ENCODE results near the gene MYH15.

Gene MYH15

GRCh38 chr3:108488631-108489030, 21.8 kb downstream of the MYH15 start:
- no peak overlapping the region for H3K27ac Mint-ChIP-seq
- peaks cover 5% of the 10 kb centered on the region for H3K27me3 Mint-ChIP-seq (ENCODE audit: low read depth)
- H3K4me1 Mint-ChIP-seq: peaks cover 18% of the 10 kb centered on the region
- no peak for TF ChIP-seq CTCF (IDR thresholded peaks at IDR 0.05; ENCODE audit: unreplicated experiment in 3 of 3)
- no peak overlapping the region for H3K4me3 Mint-ChIP-seq
- no peaks in the 10 kb centered on the region for H3K36me3 Mint-ChIP-seq (ENCODE audit: low read depth)
- no peaks in the 10 kb centered on the region for H3K9me3 Mint-ChIP-seq

GRCh38 chr3:108487439-108487838, 23.0 kb downstream of the MYH15 start:
- Mint-ChIP-seq H3K27ac (peak overlapping the region in 1 of 3 experiments; percentile 8), H3K36me3 (ENCODE audit: low read depth) (no peaks in the 10 kb centered on the region), H3K27me3 (ENCODE audit: low read depth) (peaks cover 5% of the 10 kb centered on the region), H3K9me3 (no peaks in the 10 kb centered on the region), H3K4me1 (peaks cover 18% of the 10 kb centered on the region), H3K4me3 (no peak overlapping the region)
- no peak for TF ChIP-seq CTCF (IDR thresholded peaks at IDR 0.05; ENCODE audit: unreplicated experiment in 3 of 3)

GRCh38 chr3:108486941-108487340, 23.5 kb downstream of the MYH15 start:
- peaks cover 18% of the 10 kb centered on the region for H3K4me1 Mint-ChIP-seq
- TF ChIP-seq CTCF (IDR thresholded peaks at IDR 0.05; ENCODE audit: unreplicated experiment in 3 of 3): no peak
- no peaks in the 10 kb centered on the region for H3K9me3 Mint-ChIP-seq
- peak overlapping the region in 1 of 3 experiments; percentile 8 for H3K27ac Mint-ChIP-seq
- H3K27me3 Mint-ChIP-seq (ENCODE audit: low read depth): peaks cover 5% of the 10 kb centered on the region
- no peaks in the 10 kb centered on the region for H3K36me3 Mint-ChIP-seq (ENCODE audit: low read depth)
- H3K4me3 Mint-ChIP-seq: no peak overlapping the region

GRCh38 chr3:108486338-108486737, 24.1 kb downstream of the MYH15 start:
- Mint-ChIP-seq H3K9me3 (no peaks in the 10 kb centered on the region), H3K4me3 (no peak overlapping the region), H3K4me1 (peaks cover 18% of the 10 kb centered on the region), H3K36me3 (ENCODE audit: low read depth) (no peaks in the 10 kb centered on the region), H3K27ac (no peak overlapping the region), H3K27me3 (ENCODE audit: low read depth) (peaks cover 5% of the 10 kb centered on the region)
- TF ChIP-seq CTCF (IDR thresholded peaks at IDR 0.05; ENCODE audit: unreplicated experiment in 3 of 3): no peak

GRCh38 chr3:108485146-108485545, 25.2 kb downstream of the MYH15 start:
- Mint-ChIP-seq H3K27ac (no peak overlapping the region), H3K27me3 (ENCODE audit: low read depth) (peaks cover 5% of the 10 kb centered on the region), H3K9me3 (no peaks in the 10 kb centered on the region), H3K4me3 (no peak overlapping the region), H3K36me3 (ENCODE audit: low read depth) (no peaks in the 10 kb centered on the region), H3K4me1 (peaks cover 18% of the 10 kb centered on the region)
- TF ChIP-seq CTCF (IDR thresholded peaks at IDR 0.05; ENCODE audit: unreplicated experiment in 3 of 3): no peak

- no peak overlapping the region for H3K4me3 Mint-ChIP-seq
- no peaks in the 10 kb centered on the region for H3K27me3 Mint-ChIP-seq (ENCODE audit: low read depth)
- no peaks in the 10 kb centered on the region for H3K36me3 Mint-ChIP-seq (ENCODE audit: low read depth)
- no peak for TF ChIP-seq CTCF (IDR thresholded peaks at IDR 0.05; ENCODE audit: unreplicated experiment in 3 of 3)
- H3K9me3 Mint-ChIP-seq: no peaks in the 10 kb centered on the region
- no peaks in the 10 kb centered on the region for H3K4me1 Mint-ChIP-seq
- no peak overlapping the region for H3K27ac Mint-ChIP-seq
Measured at GRCh38 chr3:108479224-108479623, 31.2 kb downstream of the MYH15 start.

All from nephron (organoid).